Kidney (tissue), 14 donors: ENCODE results near the gene CALD1. TPM values are rescaled to one million over a fixed set of nuclear protein-coding genes. Genes with fewer than 3 reads are reported as not detected.

Experiments
- DNase-seq, 5 donors: peaks; one replicate each; pipeline ENCODE4 v3.0.0-alpha.2; 2013 to 2020
- FAIRE-seq: peaks from 2 replicates; lab custom pipeline; 2012; peaks lifted over from hg19 to GRCh38; lab: Jason Lieb, UNC
- H3K27ac ChIP-seq, 2 donors: one replicate each; pipeline ENCODE4 v1.7.0; 2013; ENCODE audit warnings: low read depth in 2 of 2, low read length in 2 of 2, inconsistent platforms in 1 of 2
- H3K27me3 ChIP-seq: one replicate; pipeline ENCODE4 v1.7.1; 2013; ENCODE audit warnings: low read length, inconsistent platforms; ENCODE audit not compliant: control insufficient read depth, insufficient read depth
- H3K36me3 ChIP-seq, 3 donors: one replicate each; pipeline versions ENCODE4 v1.7.0 to v1.7.1; 2013; ENCODE audit warnings: low read length in 3 of 3, control low read depth in 1 of 3, inconsistent platforms in 1 of 3; ENCODE audit not compliant: insufficient read depth in 3 of 3, control insufficient read depth in 2 of 3
- H3K4me1 ChIP-seq, 3 donors: one replicate each; pipeline versions ENCODE4 v1.7.0 to v1.7.1; 2013; ENCODE audit warnings: low read length in 3 of 3, inconsistent platforms in 1 of 3, low read depth in 1 of 3; ENCODE audit not compliant: control insufficient read depth in 2 of 3, insufficient read depth in 2 of 3
- H3K4me3 ChIP-seq, 3 donors: one replicate each; pipeline versions ENCODE4 v1.7.0 to v1.8.1; 2013; ENCODE audit warnings: low read length in 3 of 3, control low read depth in 1 of 3, inconsistent platforms in 1 of 3
- H3K9ac ChIP-seq, 3 donors: one replicate each; pipeline versions ENCODE4 v1.7.0 to v1.7.1; 2013; ENCODE audit warnings: low read length in 3 of 3, control low read depth in 1 of 3, inconsistent platforms in 1 of 3
- H3K9me3 ChIP-seq, 3 donors: one replicate each; pipeline versions ENCODE4 v1.7.0 to v1.7.1; 2013; ENCODE audit warnings: low read length in 3 of 3, control low read depth in 1 of 3, inconsistent platforms in 1 of 3; ENCODE audit not compliant: control insufficient read depth in 2 of 3, insufficient read depth in 1 of 3
- intact Hi-C: fragments of 100-400 bp; cut with DNase I; formaldehyde crosslinking; loops from one replicate; pipeline ENCODE4 v1.11.1; 2022
- polyA plus RNA-seq: library from polyadenylated mRNA; stranded (reverse); fragments of 350-450 nt; fragmentation: Illumina TruSeq; extraction: RNeasy Lipid Tissue Mini Kit (QIAGEN cat#74804); gene quantifications from one replicate; pipeline ENCODE4 v1.2.3, GENCODE V29; 2014; ENCODE audit warnings: low read depth, low replicate concordance; ENCODE audit not compliant: insufficient read depth
- total RNA-seq: library from RNA; stranded (reverse); fragmentation: NEBNext Ultra II Directional; extraction: Animal tissue kit (Norgen Biotek cat#: 25700); gene quantifications from one replicate; pipeline ENCODE4 v1.2.1, GENCODE V29; 2021
- TF ChIP-seq, protein P1 (sequence below): IDR thresholded peaks from 3 replicates; pipeline ENCODE4 v1.5.1; 2012; ENCODE audit warnings: mild to moderate bottlenecking, moderate library complexity, borderline replicate concordance; ENCODE audit not compliant: insufficient read depth; ENCODE audit errors: extremely low read depth
- donor health status: control.
- donor health status: control.
- donor health status: control.
- donor health status: control.
- donor health status: control.
- donor health status: DM: yes; HTN: yes; CAD: no.
- donor health status: Normal renal cell carcinoma (clear cell type).

The CALD1 gene
- total and polyA plus RNA-seq, 2 donors from 2014 or later = 72.7 to 218 TPM

DNA sequence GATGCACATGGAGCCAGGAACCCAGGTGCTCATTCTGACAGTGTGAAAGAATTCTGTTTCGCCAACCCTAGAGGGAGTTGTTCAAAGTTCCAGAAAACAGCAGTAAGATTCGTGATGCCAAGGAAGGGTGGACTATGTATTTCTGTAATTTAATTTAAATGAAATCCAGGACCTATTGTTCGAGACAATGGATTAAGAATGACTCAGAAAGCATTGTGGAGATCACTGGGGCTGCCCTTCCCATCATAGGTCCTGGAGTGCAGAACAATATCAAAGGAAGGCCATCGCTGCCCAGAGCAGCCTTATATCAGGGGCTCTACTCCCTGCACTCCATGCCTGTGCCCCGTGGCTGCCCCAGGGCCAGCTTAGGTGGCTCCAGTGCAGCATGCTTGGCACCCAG is 32.1 kb upstream of the CALD1 start:
- H3K9ac ChIP-seq = no peak overlapping the region
- H3K36me3 ChIP-seq = no peaks in the 10 kb centered on the region
- H3K4me3 ChIP-seq = no peak overlapping the region
- H3K4me1 ChIP-seq = no peaks in the 10 kb centered on the region
- TF ChIP-seq, protein P1, sequence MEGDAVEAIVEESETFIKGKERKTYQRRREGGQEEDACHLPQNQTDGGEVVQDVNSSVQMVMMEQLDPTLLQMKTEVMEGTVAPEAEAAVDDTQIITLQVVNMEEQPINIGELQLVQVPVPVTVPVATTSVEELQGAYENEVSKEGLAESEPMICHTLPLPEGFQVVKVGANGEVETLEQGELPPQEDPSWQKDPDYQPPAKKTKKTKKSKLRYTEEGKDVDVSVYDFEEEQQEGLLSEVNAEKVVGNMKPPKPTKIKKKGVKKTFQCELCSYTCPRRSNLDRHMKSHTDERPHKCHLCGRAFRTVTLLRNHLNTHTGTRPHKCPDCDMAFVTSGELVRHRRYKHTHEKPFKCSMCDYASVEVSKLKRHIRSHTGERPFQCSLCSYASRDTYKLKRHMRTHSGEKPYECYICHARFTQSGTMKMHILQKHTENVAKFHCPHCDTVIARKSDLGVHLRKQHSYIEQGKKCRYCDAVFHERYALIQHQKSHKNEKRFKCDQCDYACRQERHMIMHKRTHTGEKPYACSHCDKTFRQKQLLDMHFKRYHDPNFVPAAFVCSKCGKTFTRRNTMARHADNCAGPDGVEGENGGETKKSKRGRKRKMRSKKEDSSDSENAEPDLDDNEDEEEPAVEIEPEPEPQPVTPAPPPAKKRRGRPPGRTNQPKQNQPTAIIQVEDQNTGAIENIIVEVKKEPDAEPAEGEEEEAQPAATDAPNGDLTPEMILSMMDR = no peak
- no peak for FAIRE-seq
- no peak overlapping the region for H3K27ac ChIP-seq
- H3K9me3 ChIP-seq = no peaks in the 10 kb centered on the region
- intact Hi-C loops = no loop called here
- no peaks in the 10 kb centered on the region for H3K27me3 ChIP-seq
- DNase-seq = no peak

DNA sequence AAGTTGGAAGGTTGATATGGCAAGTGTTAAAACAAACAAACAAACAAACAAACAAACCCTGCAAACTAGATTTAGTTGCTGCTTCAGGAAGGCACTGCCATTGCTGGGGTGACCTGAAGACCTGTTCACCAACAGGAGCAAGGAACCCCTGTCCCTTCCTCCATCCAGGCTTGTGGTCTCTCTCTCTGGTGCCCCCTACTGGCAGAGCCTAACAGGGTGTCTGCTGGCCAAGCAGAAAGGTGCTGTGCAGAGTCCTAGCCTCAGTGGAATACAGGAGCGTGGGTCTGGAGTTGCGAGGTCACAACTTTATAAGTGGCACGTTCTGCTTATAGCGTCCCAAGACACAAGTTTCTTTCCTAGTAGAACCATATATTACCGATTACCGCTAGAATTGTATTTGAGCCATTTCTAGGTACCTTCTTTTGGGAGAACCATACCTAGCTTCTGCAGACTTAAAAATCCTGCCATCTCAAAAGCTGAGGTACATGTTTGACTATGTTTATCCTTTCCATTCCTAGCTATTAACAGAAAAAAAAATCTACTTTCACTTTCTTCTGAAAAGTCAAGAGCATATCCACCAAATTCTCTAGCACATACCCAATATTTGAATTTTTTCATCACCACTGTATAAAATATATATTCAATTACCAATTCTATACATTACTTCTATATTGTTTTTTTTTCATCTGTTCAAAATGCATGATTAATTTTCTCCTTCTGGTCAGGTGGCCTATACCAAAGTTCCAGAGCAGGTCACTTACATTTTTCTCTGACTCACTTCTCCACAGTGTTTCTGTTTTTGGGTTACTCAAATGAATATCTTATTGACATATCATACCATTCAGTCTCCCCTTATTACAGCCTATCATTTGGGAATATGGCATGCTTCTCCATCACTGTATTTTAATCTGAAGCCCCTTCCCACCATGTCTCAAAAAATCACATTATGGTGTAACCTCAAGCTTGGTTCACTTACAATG is 29.1 kb upstream of the CALD1 start:
- no peak overlapping the region for H3K4me3 ChIP-seq
- intact Hi-C loops = no loop called here
- no peaks in the 10 kb centered on the region for H3K36me3 ChIP-seq
- no peak overlapping the region for H3K9ac ChIP-seq
- H3K4me1 ChIP-seq = no peaks in the 10 kb centered on the region
- no peak overlapping the region for H3K27ac ChIP-seq
- DNase-seq = peak in 2 of 5 donors; percentile 39 to 42
- FAIRE-seq = no peak
- TF ChIP-seq, protein P1 = peak; percentile 52
- H3K9me3 ChIP-seq = no peaks in the 10 kb centered on the region
- no peaks in the 10 kb centered on the region for H3K27me3 ChIP-seq

DNA sequence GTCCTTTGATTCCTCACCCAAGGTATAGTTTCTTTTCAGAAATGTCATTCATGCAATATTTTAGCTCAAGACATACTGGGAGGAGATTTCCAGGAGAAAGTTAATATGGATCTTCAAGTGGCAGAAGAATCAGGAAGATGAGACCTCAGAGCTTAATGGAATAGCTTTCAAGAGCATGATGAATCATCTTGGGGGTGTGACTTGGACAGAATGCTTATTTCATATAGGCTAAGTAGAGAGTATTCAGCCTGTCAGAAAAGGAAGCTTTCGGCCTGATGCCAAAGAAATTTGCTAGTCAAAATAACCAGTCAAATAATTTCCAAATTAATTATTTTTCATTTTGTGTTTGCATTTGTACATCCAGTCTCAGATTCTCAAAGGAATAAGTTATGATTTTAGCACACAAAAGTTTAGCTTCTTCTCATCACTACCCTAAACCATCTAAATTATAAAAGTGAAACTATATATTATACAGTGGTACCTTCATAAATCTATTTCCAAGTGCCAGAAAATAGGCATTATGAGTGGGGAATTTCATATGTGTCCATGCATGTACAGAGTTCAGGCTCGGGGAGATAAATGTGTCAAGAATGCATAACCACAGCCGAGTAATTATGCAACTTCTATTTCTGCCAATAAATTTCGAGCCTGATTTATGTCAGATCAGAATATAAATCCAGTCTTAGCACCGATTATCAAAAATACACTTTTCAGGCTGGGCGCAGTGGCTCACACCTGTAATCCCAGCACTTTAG is 27.3 kb upstream of the CALD1 start:
- TF ChIP-seq, protein P1 = no peak
- H3K4me3 ChIP-seq = no peak overlapping the region
- no peaks in the 10 kb centered on the region for H3K9me3 ChIP-seq
- FAIRE-seq (no peak), DNase-seq (no peak)
- H3K27me3 ChIP-seq = no peaks in the 10 kb centered on the region
- no peaks in the 10 kb centered on the region for H3K4me1 ChIP-seq
- H3K9ac ChIP-seq = no peak overlapping the region
- intact Hi-C loops = no loop called here
- H3K36me3 ChIP-seq = no peaks in the 10 kb centered on the region
- no peak overlapping the region for H3K27ac ChIP-seq
